GM12878 (cell line): ENCODE results near the gene CCDC87. TPM values are rescaled to one million over a fixed set of nuclear protein-coding genes. Genes with fewer than 3 reads are reported as not detected.
A peak's percentile ranks its signal among the peaks of the same experiment; 100 is the strongest.

ENCODE experiments used
- ATAC-seq: fragments of 200-7000 bp; cut with Tn5 transposase; 3 replicates; pipeline ENCODE4 v1.9.1; 2020; ENCODE audit warnings: mild to moderate bottlenecking, moderate library complexity
- BruUV-seq: library from RNA; stranded (reverse); fragments of 400-500 nt; replicated peaks from 2 replicates; lab custom pipeline; 2021; lab: Mats Ljungman, UMichigan
- CTCF ChIA-PET: fragments of 300-600 bp; sonication (Branson Sonifier 250); formaldehyde crosslinking; extraction: SDS; loops from one replicate; lab custom pipeline; 2021; ENCODE audit warnings: inconsistent platforms; lab: Yijun Ruan, JAX
- POLR2A ChIA-PET: fragments of 350-600 bp; formaldehyde crosslinking; extraction: SDS; loops from one replicate; lab custom pipeline; 2021; ENCODE audit warnings: inconsistent platforms; lab: Charles Lee
- RAD21 ChIA-PET: fragments of 300-600 bp; sonication (Branson Sonifier 250); formaldehyde crosslinking; loops from one replicate; lab custom pipeline; 2023; ENCODE audit warnings: antibody characterized with exemption; ENCODE audit not compliant: unreplicated experiment; lab: Charles Lee
- SMC1A ChIA-PET: fragments of 300-600 bp; sonication (Branson Sonifier 250); formaldehyde crosslinking; loops from one replicate; lab custom pipeline; 2023; ENCODE audit not compliant: unreplicated experiment, uncharacterized antibody; lab: Charles Lee
- DNase-seq: peaks from one replicate; pipeline ENCODE4 v3.0.0-alpha.2; 2011; ENCODE audit warnings: low read depth, low spot score
- FAIRE-seq: peaks from 3 replicates; lab custom pipeline; 2011; peaks lifted over from hg19 to GRCh38; lab: Jason Lieb, UNC
- H2AFZ ChIP-seq: 2 replicates; pipeline ENCODE4 v1.6.0; 2011; ENCODE audit warnings: low read depth, low read length, control low read depth; ENCODE audit not compliant: control insufficient read depth
- H3K27ac ChIP-seq: 2 replicates; pipeline ENCODE4 v1.5.1; 2011; ENCODE audit warnings: control low read depth; ENCODE audit not compliant: control insufficient read depth, insufficient read depth
- H3K27me3 ChIP-seq, 2 experiments: replicated peaks in 1 of 2; 2 replicates each; pipeline versions ENCODE4 v1.6.0 to v1.6.1; 2011; ENCODE audit warnings: low read length in 1 of 2; ENCODE audit not compliant: control insufficient read depth in 2 of 2, insufficient read depth in 2 of 2
- H3K36me3 ChIP-seq, 2 experiments: 2 replicates each; pipeline ENCODE4 v1.5.1; 2011; ENCODE audit warnings: low read length in 1 of 2; ENCODE audit not compliant: control insufficient read depth in 2 of 2, insufficient read depth in 2 of 2
- H3K4me1 ChIP-seq: 2 replicates; pipeline ENCODE4 v1.6.1; 2011; ENCODE audit warnings: mild to moderate bottlenecking, low read length, moderate library complexity, mixed read lengths; ENCODE audit not compliant: control insufficient read depth, insufficient read depth
- H3K4me2 ChIP-seq: 2 replicates; pipeline ENCODE4 v1.6.0; 2011; ENCODE audit warnings: control low read depth; ENCODE audit not compliant: control insufficient read depth, insufficient read depth
- H3K4me3 ChIP-seq: fragments of 200-600 bp; sonication (generic); 2 replicates; pipeline ENCODE4 v1.5.1; 2016
- H3K79me2 ChIP-seq: 2 replicates; pipeline ENCODE4 v1.6.0; 2011; ENCODE audit warnings: low read length; ENCODE audit not compliant: control insufficient read depth, insufficient read depth
- H3K9ac ChIP-seq: 2 replicates; pipeline ENCODE4 v1.8.0; 2011; ENCODE audit warnings: low read length, control low read depth, mixed read lengths; ENCODE audit not compliant: control insufficient read depth, insufficient read depth
- H3K9me3 ChIP-seq: replicated peaks from 3 replicates; pipeline ENCODE4 v1.5.1; 2011; ENCODE audit warnings: mild to moderate bottlenecking, low read length; ENCODE audit not compliant: control insufficient read depth, insufficient read depth
- H4K20me1 ChIP-seq: 2 replicates; pipeline ENCODE4 v1.6.0; 2011; ENCODE audit not compliant: control insufficient read depth, insufficient read depth
- ATF7 ChIP-seq: fragments of 450-650 bp; IDR thresholded peaks from 2 replicates; pipeline ENCODE4 v1.6.1; 2016; ENCODE audit warnings: low read depth, mild to moderate bottlenecking
- HCFC1 ChIP-seq: fragments of 150-350 bp; IDR thresholded peaks from 2 replicates; pipeline ENCODE4 v1.6.1; 2014; ENCODE audit warnings: low read length
- IRF4 ChIP-seq: IDR thresholded peaks from 2 replicates; pipeline ENCODE4 v1.6.1; 2011; ENCODE audit warnings: low read depth, low read length
- RELA ChIP-seq: fragments of 450-650 bp; IDR thresholded peaks from 2 replicates; pipeline ENCODE4 v1.8.0; 2014; ENCODE audit warnings: borderline replicate concordance; ENCODE audit not compliant: partially characterized antibody
- SIN3A ChIP-seq: IDR thresholded peaks from 2 replicates; pipeline ENCODE4 v1.6.1; 2012; ENCODE audit warnings: low read depth, low read length, improper control_type of control experiment
- TCF12 ChIP-seq: IDR thresholded peaks from 2 replicates; pipeline ENCODE4 v1.6.1; 2011; ENCODE audit warnings: low read depth, mild to moderate bottlenecking, low read length
- WGBS: methylation state at CpG from one replicate; pipeline ENCODE4 v1.1.6; 2016; ENCODE audit warnings: low lambda C conversion rate; ENCODE audit not compliant: insufficient replicate concordance, insufficient coverage; ENCODE audit errors: missing lambda C conversion rate; 5-methylcytosine and 5-hydroxymethylcytosine counted together
- in situ Hi-C: fragments of 300-500 bp; cut with MboI; formaldehyde crosslinking; loops from 9 replicates; pipeline ENCODE4 v1.14.3; 2018; ENCODE audit warnings: mixed read lengths
- intact Hi-C: fragments of 100-400 bp; cut with micrococcal nuclease; formaldehyde crosslinking; loops from one replicate; pipeline ENCODE4 v1.14.2; 2022; ENCODE audit not compliant: unreplicated experiment
- polyA plus RNA-seq, 11 experiments: library from polyadenylated mRNA; depleted of rRNA in 4 of 11; unstranded in 6 of 11; stranded (reverse) in 5 of 11; fragments of >200 nt; fragmentation: Nextera tagmentation in 4 of 11; fragmentation: Illumina TruSeq in 1 of 11; extraction: Ambion mirVana in 4 of 11; extraction: Trizol in 1 of 11; gene quantifications; 1 replicate in 1 of 11; 2 replicates in 10 of 11; pipeline versions ENCODE4 v1.2.1 to v1.2.3, GENCODE V29; 2011 to 2016; ENCODE audit warnings: inconsistent platforms in 2 of 11, missing spikeins in 2 of 11, low read depth in 1 of 11
- total RNA-seq, 4 experiments: library from RNA; depleted of rRNA in 3 of 4; stranded (reverse); fragments of >200 nt in 3 of 4; fragmentation: Illumina TruSeq in 1 of 4; extraction: Trizol in 1 of 4; gene quantifications; 2 replicates each; pipeline versions ENCODE4 v1.2.1 to v1.2.3, GENCODE V29; 2013 to 2021
- TF ChIP-seq, protein P1 (sequence below): fragments of 450-650 bp; IDR thresholded peaks from 2 replicates; pipeline ENCODE4 v1.6.1; 2017; ENCODE audit warnings: mild to moderate bottlenecking, low read depth, inconsistent platforms; ENCODE audit not compliant: poor library complexity, severe bottlenecking
- TF ChIP-seq, protein P2 (sequence below): IDR thresholded peaks from 2 replicates; pipeline ENCODE4 v1.6.1; 2011; ENCODE audit warnings: borderline replicate concordance, low read depth, mild to moderate bottlenecking, moderate library complexity, mixed read lengths, low read length; ENCODE audit not compliant: insufficient read depth; ENCODE audit errors: extremely low read length
- TF ChIP-seq, protein P3 (sequence below): IDR thresholded peaks from 2 replicates; pipeline ENCODE4 v1.6.1; 2011; ENCODE audit warnings: mild to moderate bottlenecking, low read depth, low read length, moderate library complexity; ENCODE audit not compliant: insufficient replicate concordance
- TF ChIP-seq, protein P4 (sequence below): IDR thresholded peaks from 2 replicates; pipeline ENCODE4 v1.6.1; 2012; ENCODE audit warnings: low read depth, low read length, improper control_type of control experiment

CCDC87 gene
- total and polyA plus RNA-seq, 10 of the 15 experiments (the other 5 are each of a cell fraction or from before 2014, with no cell fraction given): 0.02 to 0.17 (median 0.09) TPM; not detected in 3

DNA sequence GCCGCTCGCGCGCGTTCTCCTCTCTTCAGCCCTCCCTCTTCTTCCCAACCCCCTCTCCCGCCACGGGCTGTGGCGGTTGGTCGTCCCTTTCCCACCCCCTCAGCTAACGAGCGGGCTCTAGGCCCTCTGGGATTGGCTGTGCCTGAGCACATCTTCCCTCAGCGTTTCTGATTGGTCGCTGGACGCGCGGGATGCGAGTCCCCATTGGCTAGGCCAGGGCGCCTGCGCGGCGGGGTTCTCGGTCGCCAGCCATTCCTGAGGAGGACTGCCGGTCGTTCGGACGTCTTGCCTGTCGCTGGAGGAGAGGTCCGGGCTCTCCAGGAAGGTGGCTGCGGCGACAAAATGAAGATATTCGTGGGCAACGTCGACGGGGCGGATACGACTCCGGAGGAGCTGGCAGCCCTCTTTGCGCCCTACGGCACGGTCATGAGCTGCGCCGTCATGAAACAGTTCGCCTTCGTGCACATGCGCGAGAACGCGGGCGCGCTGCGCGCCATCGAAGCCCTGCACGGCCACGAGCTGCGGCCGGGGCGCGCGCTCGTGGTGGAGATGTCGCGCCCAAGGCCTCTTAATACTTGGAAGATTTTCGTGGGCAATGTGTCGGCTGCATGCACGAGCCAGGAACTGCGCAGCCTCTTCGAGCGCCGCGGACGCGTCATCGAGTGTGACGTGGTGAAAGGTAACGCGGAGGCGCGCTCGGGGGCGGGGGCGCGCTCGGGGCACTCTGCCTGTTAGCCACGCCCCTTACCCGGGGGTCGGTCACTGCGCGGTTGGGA, 23.7 kb upstream of the CCDC87 start, which contains the start of gene RBM14:
RBM14 (plus strand) TSS at position 252 of the 776 bp plus-strand sequence; CDS start at position 343, 91 bp downstream.
- H3K27ac ChIP-seq: peak within 1 kb of the TSS; percentile 93
- ChIA-PET CTCF (interaction anchor here (0.6 to 10.1 kb wide), 10 partner anchors 11 to 304 kb away, joined by 3 to 71 read pairs (median 4); partner anchors contain the start of genes ACTN3, CCDC87, CCS and RBM4), SMC1A (interaction anchor here (2.4 to 5.2 kb wide), 3 partner anchors 21 to 61 kb away, joined by 13 to 28 read pairs (median 16); partner anchors contain the start of genes CCDC87, CCS, RBM4 and RBM4B), RAD21 (interaction anchor here (1.0 to 3.8 kb wide), 4 partner anchors 21 to 61 kb away, joined by 3 to 25 read pairs (median 12); partner anchors contain the start of genes RBM4 and RBM4B), POLR2A (interaction anchor here (0.6 to 8.7 kb wide), 15 partner anchors 8 to 304 kb away, joined by 3 to 105 read pairs (median 7); partner anchors contain the start of genes ACTN3, CCDC87, CCS and PELI3)
- peak within 1 kb of the TSS; percentile 91 for H2AFZ ChIP-seq
- peaks cover 14% of the 10 kb centered on the region for H4K20me1 ChIP-seq
- no TSS peak for BruUV-seq
- H3K4me2 ChIP-seq: peak within 1 kb of the TSS; percentile 64
- ATAC-seq (peak; percentile 95), DNase-seq (peak; percentile 97), FAIRE-seq (peak; percentile 98)
- in situ Hi-C loops: no loop called here
- peaks cover 5% of the 10 kb centered on the region; the same call in 1 of the 2 replicates for H3K4me1 ChIP-seq
- peaks cover 55% of the 10 kb centered on the region for H3K79me2 ChIP-seq
- 1% methylated on average over 78 of the region's 90 CpGs for WGBS
- H3K27me3 ChIP-seq: no peaks in the 10 kb centered on the region
- peak within 1 kb of the TSS; percentile 90 for H3K4me3 ChIP-seq
- H3K9ac ChIP-seq: peak within 1 kb of the TSS; percentile 70
- H3K9me3 ChIP-seq: no peaks in the 10 kb centered on the region
- peaks cover 0 to 10% of the 10 kb centered on the region in 2 experiments; a peak in 1 of 4 replicates for H3K36me3 ChIP-seq
- intact Hi-C loops: loop anchor here (2.0 kb wide), 2 partner anchors 24 to 60 kb away; partner anchors contain the start of genes CCDC87, CCS and RBM4B
- TF ChIP-seq, protein P1, sequence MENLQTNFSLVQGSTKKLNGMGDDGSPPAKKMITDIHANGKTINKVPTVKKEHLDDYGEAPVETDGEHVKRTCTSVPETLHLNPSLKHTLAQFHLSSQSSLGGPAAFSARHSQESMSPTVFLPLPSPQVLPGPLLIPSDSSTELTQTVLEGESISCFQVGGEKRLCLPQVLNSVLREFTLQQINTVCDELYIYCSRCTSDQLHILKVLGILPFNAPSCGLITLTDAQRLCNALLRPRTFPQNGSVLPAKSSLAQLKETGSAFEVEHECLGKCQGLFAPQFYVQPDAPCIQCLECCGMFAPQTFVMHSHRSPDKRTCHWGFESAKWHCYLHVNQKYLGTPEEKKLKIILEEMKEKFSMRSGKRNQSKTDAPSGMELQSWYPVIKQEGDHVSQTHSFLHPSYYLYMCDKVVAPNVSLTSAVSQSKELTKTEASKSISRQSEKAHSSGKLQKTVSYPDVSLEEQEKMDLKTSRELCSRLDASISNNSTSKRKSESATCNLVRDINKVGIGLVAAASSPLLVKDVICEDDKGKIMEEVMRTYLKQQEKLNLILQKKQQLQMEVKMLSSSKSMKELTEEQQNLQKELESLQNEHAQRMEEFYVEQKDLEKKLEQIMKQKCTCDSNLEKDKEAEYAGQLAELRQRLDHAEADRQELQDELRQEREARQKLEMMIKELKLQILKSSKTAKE: no peak
- TF ChIP-seq SIN3A (peak; percentile 18; the same call in 1 of the 2 replicates), RELA (no peak), IRF4 (no peak), HCFC1 (peak; percentile 39; the same call in 1 of the 2 replicates), TCF12 (no peak), ATF7 (peak; percentile 31; the same call in 1 of the 2 replicates)
- TF ChIP-seq, protein P2, sequence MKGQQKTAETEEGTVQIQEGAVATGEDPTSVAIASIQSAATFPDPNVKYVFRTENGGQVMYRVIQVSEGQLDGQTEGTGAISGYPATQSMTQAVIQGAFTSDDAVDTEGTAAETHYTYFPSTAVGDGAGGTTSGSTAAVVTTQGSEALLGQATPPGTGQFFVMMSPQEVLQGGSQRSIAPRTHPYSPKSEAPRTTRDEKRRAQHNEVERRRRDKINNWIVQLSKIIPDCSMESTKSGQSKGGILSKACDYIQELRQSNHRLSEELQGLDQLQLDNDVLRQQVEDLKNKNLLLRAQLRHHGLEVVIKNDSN: no peak
- TF ChIP-seq, protein P3, sequence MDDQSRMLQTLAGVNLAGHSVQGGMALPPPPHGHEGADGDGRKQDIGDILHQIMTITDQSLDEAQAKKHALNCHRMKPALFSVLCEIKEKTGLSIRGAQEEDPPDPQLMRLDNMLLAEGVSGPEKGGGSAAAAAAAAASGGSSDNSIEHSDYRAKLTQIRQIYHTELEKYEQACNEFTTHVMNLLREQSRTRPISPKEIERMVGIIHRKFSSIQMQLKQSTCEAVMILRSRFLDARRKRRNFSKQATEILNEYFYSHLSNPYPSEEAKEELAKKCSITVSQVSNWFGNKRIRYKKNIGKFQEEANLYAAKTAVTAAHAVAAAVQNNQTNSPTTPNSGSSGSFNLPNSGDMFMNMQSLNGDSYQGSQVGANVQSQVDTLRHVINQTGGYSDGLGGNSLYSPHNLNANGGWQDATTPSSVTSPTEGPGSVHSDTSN: peak; percentile 46
- TF ChIP-seq, protein P4, sequence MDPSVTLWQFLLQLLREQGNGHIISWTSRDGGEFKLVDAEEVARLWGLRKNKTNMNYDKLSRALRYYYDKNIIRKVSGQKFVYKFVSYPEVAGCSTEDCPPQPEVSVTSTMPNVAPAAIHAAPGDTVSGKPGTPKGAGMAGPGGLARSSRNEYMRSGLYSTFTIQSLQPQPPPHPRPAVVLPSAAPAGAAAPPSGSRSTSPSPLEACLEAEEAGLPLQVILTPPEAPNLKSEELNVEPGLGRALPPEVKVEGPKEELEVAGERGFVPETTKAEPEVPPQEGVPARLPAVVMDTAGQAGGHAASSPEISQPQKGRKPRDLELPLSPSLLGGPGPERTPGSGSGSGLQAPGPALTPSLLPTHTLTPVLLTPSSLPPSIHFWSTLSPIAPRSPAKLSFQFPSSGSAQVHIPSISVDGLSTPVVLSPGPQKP: no peak
